DOHH2 (cell line): ENCODE measurements around the gene DNAJC15.
"Not testable (repeated sequence)": the region's sequence is repeated elsewhere in the genome, so short reads cannot be mapped to it uniquely, and the experiment has no call there.

Experiments
- H3F3A ChIP-seq: fragments of 200-600 bp; sonication (generic), shearing (Covaris generic); 2 replicates; pipeline ENCODE4 v1.6.0; 2016; ENCODE audit warnings: antibody characterized with exemption, mild to moderate bottlenecking; ENCODE audit not compliant: control insufficient read depth, insufficient read depth
- H3K27ac ChIP-seq: fragments of 200-600 bp; sonication (generic); 2 replicates; pipeline ENCODE4 v1.5.1; 2014; ENCODE audit warnings: low read depth, mild to moderate bottlenecking, low read length, moderate library complexity
- H3K27me3 ChIP-seq: fragments of 200-600 bp; sonication (generic); 2 replicates; pipeline ENCODE4 v1.6.1; 2014; ENCODE audit warnings: mild to moderate bottlenecking, low read length, mixed read lengths; ENCODE audit not compliant: control insufficient read depth
- H3K36me3 ChIP-seq: fragments of 200-600 bp; sonication (generic); 2 replicates; pipeline ENCODE4 v1.6.1; 2014; ENCODE audit warnings: mild to moderate bottlenecking, low read length, moderate library complexity, mixed read lengths; ENCODE audit not compliant: control insufficient read depth
- H3K4me1 ChIP-seq: fragments of 200-600 bp; sonication (generic); 2 replicates; pipeline ENCODE4 v1.6.1; 2014; ENCODE audit warnings: mild to moderate bottlenecking, low read length, mixed read lengths; ENCODE audit not compliant: control insufficient read depth
- H3K4me2 ChIP-seq: fragments of 200-600 bp; sonication (generic); 2 replicates; pipeline ENCODE4 v1.6.0; 2014; ENCODE audit warnings: mild to moderate bottlenecking, low read length, moderate library complexity
- H3K4me3 ChIP-seq: fragments of 200-600 bp; sonication (generic); 2 replicates; pipeline ENCODE4 v1.5.1; 2014; ENCODE audit warnings: mild to moderate bottlenecking, low read length, mixed read lengths
- H3K79me2 ChIP-seq: fragments of 200-600 bp; sonication (generic); 2 replicates; pipeline ENCODE4 v1.6.1; 2014; ENCODE audit warnings: mild to moderate bottlenecking, low read length, mixed read lengths; ENCODE audit not compliant: control insufficient read depth
- H3K9me2 ChIP-seq: fragments of 200-600 bp; sonication (generic); replicated peaks from 2 replicates; pipeline ENCODE4 v1.6.1; 2014; ENCODE audit warnings: mild to moderate bottlenecking, low read length, mixed read lengths; ENCODE audit not compliant: control insufficient read depth
- H3K9me3 ChIP-seq: fragments of 200-600 bp; sonication (generic); 2 replicates; pipeline ENCODE4 v1.6.1; 2014; ENCODE audit warnings: antibody characterized with exemption, low read length, mixed read lengths; ENCODE audit not compliant: control insufficient read depth, insufficient read depth
- H4K20me1 ChIP-seq: fragments of 200-600 bp; sonication (generic); 2 replicates; pipeline ENCODE4 v1.6.0; 2014; ENCODE audit warnings: low read depth, mild to moderate bottlenecking, antibody characterized with exemption, low read length, moderate library complexity; ENCODE audit not compliant: control insufficient read depth, insufficient read depth
- CTCF ChIP-seq: fragments of 200-600 bp; sonication (generic); IDR thresholded peaks from one replicate; pipeline ENCODE4 v1.5.1; 2014; ENCODE audit warnings: antibody characterized with exemption, mild to moderate bottlenecking, low read depth, low read length; ENCODE audit not compliant: poor library complexity, severe bottlenecking
- EZH2phosphoT487 ChIP-seq: fragments of 200-600 bp; sonication (generic); IDR thresholded peaks from 2 replicates; pipeline ENCODE4 v1.6.1; 2017; ENCODE audit warnings: borderline replicate concordance, mild to moderate bottlenecking, antibody characterized with exemption, low read length, moderate library complexity, mixed read lengths

DNAJC15 gene

GRCh38 chr13:43041369-43041921 lies 18.1 kb downstream of the DNAJC15 start:
- Histone ChIP-seq H3K27me3 (no peaks in the 10 kb centered on the region), H3K4me3 (no peak overlapping the region), H3K9me3 (no peaks in the 10 kb centered on the region), H3K36me3 (peaks cover 26% of the 10 kb centered on the region), H4K20me1 (no peaks in the 10 kb centered on the region), H3K27ac (no peak overlapping the region), H3K4me2 (peak overlapping the region; percentile 30; the same call in 1 of the 2 replicates), H3K9me2 (no peaks in the 10 kb centered on the region), H3F3A (peaks cover 15% of the 10 kb centered on the region), H3K4me1 (peaks cover 72% of the 10 kb centered on the region), H3K79me2 (peaks cover 92% of the 10 kb centered on the region)
- TF ChIP-seq CTCF: no peak
- no peak for TF ChIP-seq EZH2phosphoT487

DNA sequence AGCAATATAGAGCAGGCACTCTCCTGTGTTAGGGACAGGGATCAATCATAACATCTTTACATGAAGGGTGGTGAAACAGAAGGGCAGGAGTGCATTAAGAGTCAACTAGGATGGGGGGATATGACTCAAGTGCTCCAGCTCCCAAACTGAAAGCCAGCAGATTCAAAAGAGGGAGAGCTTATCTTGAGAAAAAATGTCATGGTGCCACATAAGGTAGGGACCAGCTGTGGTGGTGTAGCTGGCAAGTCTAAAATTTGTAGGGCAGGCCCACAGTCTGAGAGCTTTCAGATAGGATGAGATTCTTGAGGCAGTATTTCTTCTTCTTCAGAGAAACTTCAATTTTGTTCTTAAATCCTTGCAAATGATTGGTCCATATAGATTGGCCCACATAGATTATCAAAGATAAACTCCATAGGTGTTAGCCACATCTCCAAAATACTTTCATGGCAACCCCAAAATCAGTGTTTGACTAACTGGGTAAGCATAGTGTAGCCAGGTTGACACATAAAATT lies 19.1 kb downstream of the DNAJC15 start:
- H3K4me2 ChIP-seq: 0 out of 2 replicates have a peak overlapping the region, but pooled peaks have one; percentile 22
- no peak overlapping the region for H3K4me3 ChIP-seq
- no peaks in the 10 kb centered on the region for H4K20me1 ChIP-seq
- TF ChIP-seq CTCF (no peak), EZH2phosphoT487 (no peak)
- H3K36me3 ChIP-seq: peaks cover 23% of the 10 kb centered on the region
- no peaks in the 10 kb centered on the region for H3K9me3 ChIP-seq
- no peaks in the 10 kb centered on the region for H3K27me3 ChIP-seq
- H3K4me1 ChIP-seq: peaks cover 77% of the 10 kb centered on the region
- H3K27ac ChIP-seq: no peak overlapping the region
- H3K9me2 ChIP-seq: no peaks in the 10 kb centered on the region
- peaks cover 93% of the 10 kb centered on the region for H3K79me2 ChIP-seq
- peaks cover 15% of the 10 kb centered on the region for H3F3A ChIP-seq

DNA sequence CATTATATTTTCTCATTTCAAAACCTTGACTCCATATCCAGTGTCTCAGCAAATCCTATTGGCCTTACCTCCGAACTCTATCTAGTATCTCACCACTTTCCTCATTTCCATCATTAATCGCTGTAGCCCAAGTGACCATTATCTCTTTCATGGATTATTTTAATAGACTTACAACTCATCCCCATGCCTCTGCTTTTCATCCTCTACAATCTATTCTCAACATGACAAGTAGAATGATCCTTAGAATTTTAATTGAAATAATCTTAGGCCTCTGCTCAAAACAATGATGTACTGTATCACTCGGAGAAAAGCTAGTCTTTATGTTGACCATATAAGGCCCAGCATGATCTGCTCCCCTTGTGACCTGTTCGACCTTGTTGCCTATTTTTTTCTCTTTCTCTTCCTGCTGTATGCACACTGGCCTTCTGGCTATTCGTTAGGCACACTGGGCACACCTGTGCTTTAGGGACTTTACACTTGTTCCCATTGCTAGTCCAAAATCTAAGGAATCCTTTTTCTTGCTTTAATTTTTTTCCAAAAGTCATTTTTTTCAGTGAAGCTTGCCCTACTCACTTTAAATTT lies 21.4 kb downstream of the DNAJC15 start:
- H3K79me2 ChIP-seq: peaks cover 95% of the 10 kb centered on the region
- H3K27me3 ChIP-seq: no peaks in the 10 kb centered on the region
- peak overlapping the region; percentile 80 for H3K27ac ChIP-seq
- peak overlapping the region; percentile 68 for H3K4me3 ChIP-seq
- H3K9me3 ChIP-seq: no peaks in the 10 kb centered on the region
- no peaks in the 10 kb centered on the region for H4K20me1 ChIP-seq
- peaks cover 23% of the 10 kb centered on the region for H3K36me3 ChIP-seq
- H3K4me1 ChIP-seq: peaks cover 93% of the 10 kb centered on the region
- H3K4me2 ChIP-seq: peak overlapping the region; percentile 94
- H3K9me2 ChIP-seq: no peaks in the 10 kb centered on the region
- peaks cover 20% of the 10 kb centered on the region for H3F3A ChIP-seq
- TF ChIP-seq EZH2phosphoT487 (no peak), CTCF (no peak)

GRCh38 chr13:43045302-43045773 lies 22.0 kb downstream of the DNAJC15 start:
- Histone ChIP-seq H3K79me2 (peaks cover 95% of the 10 kb centered on the region), H3K4me2 (peak overlapping the region; percentile 94), H3K36me3 (peaks cover 20% of the 10 kb centered on the region), H3F3A (peaks cover 20% of the 10 kb centered on the region), H3K4me3 (peak overlapping the region; percentile 68), H3K4me1 (peaks cover 91% of the 10 kb centered on the region), H3K27ac (peak overlapping the region; percentile 80)
- H3K27me3 ChIP-seq, H3K9me3 ChIP-seq, H4K20me1 ChIP-seq, H3K9me2 ChIP-seq: not testable (repeated sequence)
